ENCODE results near the gene TGIF1. TPM values are rescaled to one million over a fixed set of nuclear protein-coding genes. Genes with fewer than 3 reads are reported as not detected.

Gene TGIF1
- total and polyA plus RNA-seq, 2 donors: 25.4 to 96.1 TPM

DNA sequence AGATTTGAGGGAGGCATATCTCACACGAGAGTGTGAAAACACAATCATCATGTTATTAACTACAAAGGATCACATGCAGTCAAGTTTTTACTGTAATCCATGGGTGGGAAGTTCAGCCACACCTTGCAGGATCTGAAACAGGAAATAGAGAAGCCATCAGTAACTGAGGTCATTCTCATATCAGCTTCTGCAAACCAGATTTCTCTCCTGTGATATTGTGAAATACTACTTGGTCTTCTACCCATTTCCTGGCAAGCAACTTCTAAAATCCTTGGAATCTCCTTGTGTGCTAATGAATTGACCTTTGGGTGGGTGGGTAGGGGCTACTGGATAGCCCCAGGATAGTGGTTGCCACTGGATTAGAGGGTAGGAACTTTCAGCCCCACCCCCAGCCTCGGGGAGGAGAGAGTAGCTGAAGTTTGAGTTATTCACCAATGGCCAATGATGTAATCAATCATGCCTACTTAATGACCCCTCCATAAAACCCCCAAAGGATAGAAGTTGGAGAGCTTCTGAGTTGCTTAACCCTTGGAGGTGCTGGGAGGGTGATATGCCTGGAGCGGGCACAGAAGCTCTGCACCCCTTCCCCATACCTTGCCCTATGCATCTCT lies 25.6 kb upstream of the TGIF1 start:
- Histone ChIP-seq H3K36me3 (ENCODE audit: control insufficient read depth in 2 of 2, insufficient read depth in 2 of 2, low read length in 1 of 2) (no peaks in the 10 kb centered on the region), H3K27me3 (ENCODE audit: control insufficient read depth in 2 of 2, insufficient read depth in 1 of 2, low read length in 1 of 2) (no peaks in the 10 kb centered on the region), H3K27ac (ENCODE audit: low read depth in 1 of 2, low read length in 1 of 2) (no peak overlapping the region), H3K4me1 (ENCODE audit: control insufficient read depth in 2 of 2, insufficient read depth in 2 of 2, low read length in 2 of 2) (no peaks in the 10 kb centered on the region), H3K9me3 (ENCODE audit: control insufficient read depth in 2 of 2, insufficient read depth in 1 of 2, low read length in 1 of 2) (no peaks in the 10 kb centered on the region), H3K4me3 (ENCODE audit: low read length in 2 of 2) (no peak overlapping the region)
- WGBS: 76% methylated on average over 3 of the region's 3 CpGs
- DNase-seq (ENCODE audit: low read depth in 6 of 9, low spot score in 9 of 9): no peak

DNA sequence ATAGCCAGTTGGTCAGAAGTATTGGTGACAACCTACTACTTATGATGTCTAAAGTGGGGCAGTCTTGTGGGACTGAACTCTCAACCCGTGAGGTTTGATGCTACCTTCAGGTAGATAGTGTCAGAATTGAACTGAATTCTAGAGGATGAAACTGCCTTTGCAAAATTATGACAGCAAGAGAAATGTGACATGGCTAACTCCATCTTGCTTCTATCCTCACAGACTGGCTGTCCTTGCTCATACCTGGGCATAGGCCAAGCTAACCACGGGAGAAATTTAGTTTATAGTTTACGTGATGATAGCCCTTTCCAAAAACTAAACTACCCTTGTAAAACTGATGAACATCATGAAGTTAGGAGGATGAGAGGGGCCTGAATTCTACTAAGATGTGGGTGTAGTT lies 24.9 kb upstream of the TGIF1 start:
- DNase-seq (ENCODE audit: low read depth in 6 of 9, low spot score in 9 of 9): no peak
- H3K4me3 ChIP-seq (ENCODE audit: low read length in 2 of 2): no peak overlapping the region
- no peaks in the 10 kb centered on the region for H3K27me3 ChIP-seq (ENCODE audit: control insufficient read depth in 2 of 2, insufficient read depth in 1 of 2, low read length in 1 of 2)
- WGBS: 97% methylated on average over 3 of the region's 3 CpGs
- H3K9me3 ChIP-seq (ENCODE audit: control insufficient read depth in 2 of 2, insufficient read depth in 1 of 2, low read length in 1 of 2): no peaks in the 10 kb centered on the region
- H3K36me3 ChIP-seq (ENCODE audit: control insufficient read depth in 2 of 2, insufficient read depth in 2 of 2, low read length in 1 of 2): no peaks in the 10 kb centered on the region
- H3K4me1 ChIP-seq (ENCODE audit: control insufficient read depth in 2 of 2, insufficient read depth in 2 of 2, low read length in 2 of 2): no peaks in the 10 kb centered on the region
- no peak overlapping the region for H3K27ac ChIP-seq (ENCODE audit: low read depth in 1 of 2, low read length in 1 of 2)

DNA sequence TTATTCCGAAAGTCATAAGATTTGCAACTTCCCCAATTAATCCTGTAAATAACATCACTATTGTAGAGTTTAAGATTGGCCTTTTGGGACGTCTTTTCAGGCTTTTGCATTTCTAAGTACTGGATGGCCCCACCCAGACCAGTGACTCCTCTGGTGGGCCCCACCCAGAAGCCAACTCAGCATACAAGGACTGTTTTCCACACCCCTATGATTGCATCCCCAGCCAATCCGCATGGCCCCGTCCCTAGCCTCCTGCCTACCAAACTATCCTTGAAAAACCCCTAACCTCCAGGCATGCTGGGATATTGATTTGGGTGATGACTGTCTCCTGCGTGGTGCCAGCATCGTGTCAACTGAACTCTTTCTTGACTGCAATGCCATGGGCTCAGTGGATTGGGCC lies 24.5 kb upstream of the TGIF1 start:
- 97% methylated on average over 6 of the region's 6 CpGs for WGBS
- H3K36me3 ChIP-seq (ENCODE audit: control insufficient read depth in 2 of 2, insufficient read depth in 2 of 2, low read length in 1 of 2): no peaks in the 10 kb centered on the region
- no peaks in the 10 kb centered on the region for H3K4me1 ChIP-seq (ENCODE audit: control insufficient read depth in 2 of 2, insufficient read depth in 2 of 2, low read length in 2 of 2)
- no peak overlapping the region for H3K27ac ChIP-seq (ENCODE audit: low read depth in 1 of 2, low read length in 1 of 2)
- no peaks in the 10 kb centered on the region for H3K9me3 ChIP-seq (ENCODE audit: control insufficient read depth in 2 of 2, insufficient read depth in 1 of 2, low read length in 1 of 2)
- H3K27me3 ChIP-seq (ENCODE audit: control insufficient read depth in 2 of 2, insufficient read depth in 1 of 2, low read length in 1 of 2): no peaks in the 10 kb centered on the region
- H3K4me3 ChIP-seq (ENCODE audit: low read length in 2 of 2): no peak overlapping the region
- DNase-seq (ENCODE audit: low read depth in 6 of 9, low spot score in 9 of 9): no peak

DNA sequence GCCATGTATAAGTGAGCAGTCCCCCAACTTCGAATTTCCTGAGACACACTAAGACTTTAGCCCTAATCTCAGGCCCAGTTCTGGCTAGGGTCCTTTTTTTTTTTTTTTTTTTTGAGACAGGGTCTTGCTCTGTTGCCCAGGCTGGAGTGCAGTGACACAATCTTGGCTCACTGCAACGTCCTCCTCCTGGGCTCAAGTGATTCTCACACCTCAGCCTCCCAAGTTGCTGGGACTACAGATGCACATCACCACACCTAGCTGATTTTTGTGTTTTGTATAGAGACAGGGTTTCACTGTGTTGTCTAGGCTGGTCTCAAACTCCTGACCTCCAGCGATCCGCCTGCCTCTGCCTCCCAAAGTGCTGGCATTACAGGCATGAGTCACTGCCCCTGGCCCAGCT lies 23.9 kb upstream of the TGIF1 start:
- no peaks in the 10 kb centered on the region for H3K27me3 ChIP-seq (ENCODE audit: control insufficient read depth in 2 of 2, insufficient read depth in 1 of 2, low read length in 1 of 2)
- no peak overlapping the region for H3K4me3 ChIP-seq (ENCODE audit: low read length in 2 of 2)
- 93% methylated on average over 4 of the region's 4 CpGs for WGBS
- H3K4me1 ChIP-seq (ENCODE audit: control insufficient read depth in 2 of 2, insufficient read depth in 2 of 2, low read length in 2 of 2): no peaks in the 10 kb centered on the region
- H3K36me3 ChIP-seq (ENCODE audit: control insufficient read depth in 2 of 2, insufficient read depth in 2 of 2, low read length in 1 of 2): no peaks in the 10 kb centered on the region
- no peak for DNase-seq (ENCODE audit: low read depth in 6 of 9, low spot score in 9 of 9)
- H3K27ac ChIP-seq (ENCODE audit: low read depth in 1 of 2, low read length in 1 of 2): no peak overlapping the region
- no peaks in the 10 kb centered on the region for H3K9me3 ChIP-seq (ENCODE audit: control insufficient read depth in 2 of 2, insufficient read depth in 1 of 2, low read length in 1 of 2)

DNA sequence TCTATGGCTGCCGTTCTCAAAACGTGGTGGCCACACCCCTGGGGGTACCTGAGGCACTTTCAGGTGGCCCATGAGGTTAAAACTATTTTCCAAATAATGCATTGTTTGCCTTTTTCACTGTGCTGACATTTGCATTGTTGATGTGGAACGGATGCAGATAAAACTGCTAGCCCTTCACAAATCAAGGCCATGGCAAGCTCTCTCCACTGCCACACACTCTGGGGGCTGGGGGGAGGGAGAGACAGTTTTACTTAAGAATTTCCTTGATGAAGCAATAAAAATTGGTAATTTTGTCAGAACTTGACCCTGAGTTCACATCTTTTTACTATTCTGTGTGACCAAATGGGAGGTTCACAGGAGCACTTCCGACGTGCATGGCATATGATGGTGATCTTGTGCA lies 22.0 kb upstream of the TGIF1 start:
- no peak for DNase-seq (ENCODE audit: low read depth in 6 of 9, low spot score in 9 of 9)
- no peaks in the 10 kb centered on the region for H3K27me3 ChIP-seq (ENCODE audit: control insufficient read depth in 2 of 2, insufficient read depth in 1 of 2, low read length in 1 of 2)
- WGBS: 98% methylated on average over 5 of the region's 5 CpGs

DNA sequence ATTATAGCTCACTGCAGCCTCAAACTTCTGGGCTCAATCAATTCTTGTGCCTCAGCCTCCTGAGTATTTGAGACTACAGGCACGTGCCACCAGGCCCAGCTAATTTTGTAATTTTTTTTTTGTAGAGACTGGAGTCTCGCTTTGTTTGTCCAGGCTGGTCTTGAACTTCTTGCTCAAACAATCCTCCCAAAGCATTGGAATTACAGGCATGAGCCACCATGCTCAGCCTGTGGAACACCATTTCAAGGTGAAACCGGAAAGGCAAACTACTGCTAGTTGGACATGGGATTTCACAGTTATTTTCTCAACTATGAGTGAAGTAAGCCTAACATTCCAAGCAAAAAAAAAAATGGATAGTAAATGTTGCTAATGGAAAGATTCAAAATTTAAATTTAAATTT lies 20.9 kb upstream of the TGIF1 start:
- no peak overlapping the region for H3K27ac ChIP-seq (ENCODE audit: low read depth in 1 of 2, low read length in 1 of 2)
- no peaks in the 10 kb centered on the region for H3K27me3 ChIP-seq (ENCODE audit: control insufficient read depth in 2 of 2, insufficient read depth in 1 of 2, low read length in 1 of 2)
- H3K4me3 ChIP-seq (ENCODE audit: low read length in 2 of 2): no peak overlapping the region
- H3K36me3 ChIP-seq (ENCODE audit: control insufficient read depth in 2 of 2, insufficient read depth in 2 of 2, low read length in 1 of 2): no peaks in the 10 kb centered on the region
- H3K9me3 ChIP-seq (ENCODE audit: control insufficient read depth in 2 of 2, insufficient read depth in 1 of 2, low read length in 1 of 2): no peaks in the 10 kb centered on the region
- 96% methylated on average over 3 of the region's 3 CpGs for WGBS
- H3K4me1 ChIP-seq (ENCODE audit: control insufficient read depth in 2 of 2, insufficient read depth in 2 of 2, low read length in 2 of 2): no peaks in the 10 kb centered on the region
- no peak for DNase-seq (ENCODE audit: low read depth in 6 of 9, low spot score in 9 of 9)

More for the DNA sequence above, 22.0 kb upstream of the TGIF1 start:
- no peaks in the 10 kb centered on the region for H3K4me1 ChIP-seq (ENCODE audit: control insufficient read depth in 2 of 2, insufficient read depth in 2 of 2, low read length in 2 of 2)
- no peaks in the 10 kb centered on the region for H3K36me3 ChIP-seq (ENCODE audit: control insufficient read depth in 2 of 2, insufficient read depth in 2 of 2, low read length in 1 of 2)
- no peaks in the 10 kb centered on the region for H3K9me3 ChIP-seq (ENCODE audit: control insufficient read depth in 2 of 2, insufficient read depth in 1 of 2, low read length in 1 of 2)
- no peak overlapping the region for H3K27ac ChIP-seq (ENCODE audit: low read depth in 1 of 2, low read length in 1 of 2)
- no peak overlapping the region for H3K4me3 ChIP-seq (ENCODE audit: low read length in 2 of 2)

DNA sequence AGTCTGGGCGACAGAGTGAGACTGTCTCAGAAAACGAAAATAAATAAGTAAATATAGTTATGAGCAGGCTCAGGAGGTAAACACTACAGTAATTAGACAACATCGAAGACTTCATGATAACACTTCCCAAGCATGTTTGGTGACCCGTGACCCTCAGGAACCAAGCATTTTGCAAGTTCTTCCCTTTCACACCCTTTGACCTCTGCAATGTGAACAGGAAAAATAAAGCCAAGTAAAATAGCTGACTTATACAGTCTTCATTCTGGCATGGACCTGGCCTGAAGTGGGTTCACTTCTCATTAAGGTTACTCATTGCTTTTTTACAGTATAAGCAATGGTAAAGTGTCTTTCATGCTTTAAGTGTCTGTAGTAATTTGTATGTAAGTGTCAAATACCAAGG lies 15.3 kb upstream of the TGIF1 start:
- no peaks in the 10 kb centered on the region for H3K27me3 ChIP-seq (ENCODE audit: control insufficient read depth in 2 of 2, insufficient read depth in 1 of 2, low read length in 1 of 2)
- no peak overlapping the region for H3K27ac ChIP-seq (ENCODE audit: low read depth in 1 of 2, low read length in 1 of 2)
- no peak for DNase-seq (ENCODE audit: low read depth in 6 of 9, low spot score in 9 of 9)
- WGBS: 99% methylated on average over 4 of the region's 4 CpGs
- no peaks in the 10 kb centered on the region for H3K36me3 ChIP-seq (ENCODE audit: control insufficient read depth in 2 of 2, insufficient read depth in 2 of 2, low read length in 1 of 2)
- H3K9me3 ChIP-seq (ENCODE audit: control insufficient read depth in 2 of 2, insufficient read depth in 1 of 2, low read length in 1 of 2): no peaks in the 10 kb centered on the region
- H3K4me3 ChIP-seq (ENCODE audit: low read length in 2 of 2): no peak overlapping the region
- no peaks in the 10 kb centered on the region for H3K4me1 ChIP-seq (ENCODE audit: control insufficient read depth in 2 of 2, insufficient read depth in 2 of 2, low read length in 2 of 2)

DNA sequence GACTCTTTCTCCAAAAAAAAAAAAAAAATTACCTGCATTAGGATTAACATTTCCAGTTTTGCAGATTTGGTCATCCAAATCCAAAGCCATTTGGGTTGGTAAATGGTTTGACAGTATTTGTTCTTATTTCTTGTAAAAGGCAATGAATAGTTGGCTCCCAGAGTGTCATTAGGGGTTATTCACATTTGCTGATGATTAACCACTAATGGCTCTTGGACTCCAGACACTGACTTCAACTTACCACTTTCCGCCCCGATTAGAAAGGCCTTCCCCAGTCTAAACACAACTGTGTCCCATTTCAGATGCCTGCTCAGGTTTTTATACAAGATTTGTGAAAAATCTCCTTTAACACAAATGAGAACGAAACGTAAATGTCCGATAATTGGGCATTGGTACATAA lies 9.6 kb upstream of the TGIF1 start:
- H3K4me1 ChIP-seq (ENCODE audit: control insufficient read depth in 2 of 2, insufficient read depth in 2 of 2, low read length in 2 of 2): no peaks in the 10 kb centered on the region
- 98% methylated on average over 5 of the region's 5 CpGs for WGBS
- no peaks in the 10 kb centered on the region for H3K27me3 ChIP-seq (ENCODE audit: control insufficient read depth in 2 of 2, insufficient read depth in 1 of 2, low read length in 1 of 2)
- H3K36me3 ChIP-seq (ENCODE audit: control insufficient read depth in 2 of 2, insufficient read depth in 2 of 2, low read length in 1 of 2): no peaks in the 10 kb centered on the region
- no peak overlapping the region for H3K27ac ChIP-seq (ENCODE audit: low read depth in 1 of 2, low read length in 1 of 2)
- DNase-seq (ENCODE audit: low read depth in 6 of 9, low spot score in 9 of 9): no peak
- H3K4me3 ChIP-seq (ENCODE audit: low read length in 2 of 2): no peak overlapping the region
- H3K9me3 ChIP-seq (ENCODE audit: control insufficient read depth in 2 of 2, insufficient read depth in 1 of 2, low read length in 1 of 2): no peaks in the 10 kb centered on the region

DNA sequence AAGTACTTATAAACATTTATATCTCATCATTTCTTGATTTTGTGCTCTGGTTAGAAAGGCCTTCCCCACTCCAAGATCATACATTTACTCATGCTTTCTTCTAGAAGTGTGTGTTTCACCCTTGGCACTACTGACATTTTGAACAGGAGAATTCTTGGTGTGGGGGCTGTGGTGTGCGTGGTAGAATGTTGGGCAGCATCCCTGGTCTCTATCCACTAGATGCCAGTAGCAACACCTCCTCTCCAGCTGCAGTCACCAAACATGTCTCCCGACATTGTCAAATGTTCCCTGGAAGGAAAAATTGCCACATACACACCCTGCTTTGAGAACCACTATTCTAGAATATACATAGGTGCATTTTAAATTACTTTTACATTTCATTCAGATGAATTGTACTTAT lies 8.7 kb upstream of the TGIF1 start:
- no peak overlapping the region for H3K27ac ChIP-seq (ENCODE audit: low read depth in 1 of 2, low read length in 1 of 2)
- DNase-seq (ENCODE audit: low read depth in 6 of 9, low spot score in 9 of 9): no peak
- no peaks in the 10 kb centered on the region for H3K9me3 ChIP-seq (ENCODE audit: control insufficient read depth in 2 of 2, insufficient read depth in 1 of 2, low read length in 1 of 2)
- no peaks in the 10 kb centered on the region for H3K4me1 ChIP-seq (ENCODE audit: control insufficient read depth in 2 of 2, insufficient read depth in 2 of 2, low read length in 2 of 2)
- no peaks in the 10 kb centered on the region for H3K27me3 ChIP-seq (ENCODE audit: control insufficient read depth in 2 of 2, insufficient read depth in 1 of 2, low read length in 1 of 2)
- no peak overlapping the region for H3K4me3 ChIP-seq (ENCODE audit: low read length in 2 of 2)
- 51% methylated on average over 2 of the region's 2 CpGs for WGBS
- no peaks in the 10 kb centered on the region for H3K36me3 ChIP-seq (ENCODE audit: control insufficient read depth in 2 of 2, insufficient read depth in 2 of 2, low read length in 1 of 2)

DNA sequence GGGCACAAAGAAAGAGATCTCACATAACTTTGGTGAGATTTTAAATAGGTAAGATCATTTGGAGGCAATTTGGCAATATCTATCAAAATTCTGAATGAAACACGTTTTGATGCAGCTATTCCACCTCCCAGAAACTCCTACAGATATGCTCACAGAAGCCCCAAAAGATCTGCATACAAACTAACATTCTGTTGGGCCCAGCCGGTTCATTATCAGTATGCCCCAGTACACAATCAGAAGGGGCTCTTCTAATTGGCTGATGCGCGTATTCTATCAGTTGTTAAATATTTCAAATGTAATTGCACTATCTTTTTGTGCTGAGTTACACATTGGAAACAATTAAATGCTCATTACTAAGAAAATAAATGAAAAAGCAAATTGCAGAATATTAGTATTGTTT lies 7.1 kb upstream of the TGIF1 start:
- 72% methylated on average over 4 of the region's 4 CpGs for WGBS
- Histone ChIP-seq H3K27me3 (ENCODE audit: control insufficient read depth in 2 of 2, insufficient read depth in 1 of 2, low read length in 1 of 2) (no peaks in the 10 kb centered on the region), H3K4me1 (ENCODE audit: control insufficient read depth in 2 of 2, insufficient read depth in 2 of 2, low read length in 2 of 2) (peaks cover 2 to 14% of the 10 kb centered on the region in 2 donors)

More for the DNA sequence above, 7.1 kb upstream of the TGIF1 start:
- no peaks in the 10 kb centered on the region for H3K36me3 ChIP-seq (ENCODE audit: control insufficient read depth in 2 of 2, insufficient read depth in 2 of 2, low read length in 1 of 2)
- no peak for DNase-seq (ENCODE audit: low read depth in 6 of 9, low spot score in 9 of 9)
- H3K9me3 ChIP-seq (ENCODE audit: control insufficient read depth in 2 of 2, insufficient read depth in 1 of 2, low read length in 1 of 2): no peaks in the 10 kb centered on the region
- no peak overlapping the region for H3K27ac ChIP-seq (ENCODE audit: low read depth in 1 of 2, low read length in 1 of 2)
- no peak overlapping the region for H3K4me3 ChIP-seq (ENCODE audit: low read length in 2 of 2)

Data from thymus (tissue), 11 donors.